ENCODE data around the gene ESPNL. TPM values are rescaled to one million over a fixed set of nuclear protein-coding genes. Genes with fewer than 3 reads are reported as not detected.

Gene ESPNL
- total and polyA plus RNA-seq, 9 of the 15 experiments (the other 6 are each of a cell fraction or from before 2014, with no cell fraction given): 0.03 to 0.09 (median 0.05) TPM; not detected in 3

GRCh38 chr2:238122287-238123217, 22.4 kb downstream of the ESPNL start (continued):
- TF ChIP-seq DEAF1 (CRISPR knock-in tag; IDR thresholded peaks at IDR 0.05) (no peak), U2AF1 (optimal IDR thresholded peaks at IDR 0.05; ENCODE audit: low read depth, low read length) (no peak), MBD1 (CRISPR knock-in tag; IDR thresholded peaks at IDR 0.05) (no peak), FOS (IDR thresholded peaks at IDR 0.05; ENCODE audit: extremely low read depth, insufficient read length) (no peak)
